CD4-positive, alpha-beta memory T cell (primary cell): ENCODE data around the gene RPTN. TPM values are rescaled to one million over a fixed set of nuclear protein-coding genes. Genes with fewer than 3 reads are reported as not detected.
A peak's percentile ranks its signal among the peaks of the same experiment; 100 is the strongest.

ENCODE experiments used
- CTCF ChIA-PET: fragments of 350-600 bp; sonication (Branson Sonifier 250); formaldehyde crosslinking; loops from one replicate; lab custom pipeline; 2021; ENCODE audit warnings: inconsistent platforms; ENCODE audit not compliant: partially characterized antibody; lab: Charles Lee
- POLR2A ChIA-PET: fragments of 350-600 bp; sonication (Branson Sonifier 250); formaldehyde crosslinking; loops from one replicate; lab custom pipeline; 2021; ENCODE audit not compliant: partially characterized antibody; lab: Charles Lee
- DNase-seq, 5 donors: peaks; one replicate each; pipeline versions ENCODE4 v3.0.0 to v3.0.0-alpha.2; 2020 to 2022; ENCODE audit warnings: mixed read lengths in 1 of 5
- H3K27ac ChIP-seq: one replicate; pipeline ENCODE4 v1.7.0; 2013; ENCODE audit warnings: low read depth, low read length
- H3K27me3 ChIP-seq: 2 replicates; pipeline ENCODE4 v1.7.0; 2013; ENCODE audit warnings: mild to moderate bottlenecking, low read length, moderate library complexity; ENCODE audit not compliant: insufficient read depth
- H3K36me3 ChIP-seq: 2 replicates; pipeline ENCODE4 v1.7.0; 2013; ENCODE audit warnings: mild to moderate bottlenecking, low read length, moderate library complexity; ENCODE audit not compliant: insufficient read depth
- H3K4me1 ChIP-seq: 2 replicates; pipeline ENCODE4 v1.7.0; 2013; ENCODE audit warnings: mild to moderate bottlenecking, low read length, moderate library complexity; ENCODE audit not compliant: insufficient read depth
- H3K4me3 ChIP-seq, 2 donors: one replicate each; pipeline ENCODE4 v1.7.0; 2013; ENCODE audit warnings: low read length in 2 of 2, mild to moderate bottlenecking in 1 of 2
- H3K9me3 ChIP-seq, 2 donors: one replicate each; pipeline ENCODE4 v1.7.0; 2013; ENCODE audit warnings: low read length in 2 of 2, control low read depth in 1 of 2; ENCODE audit not compliant: control insufficient read depth in 1 of 2
- H3K27ac Mint-ChIP-seq, 7 donors: one replicate each; pipeline ENCODE4 v1.8.0; 2020 to 2021; ENCODE audit warnings: mixed read lengths in 7 of 7, mild to moderate bottlenecking in 6 of 7, inconsistent platforms in 3 of 7, moderate library complexity in 3 of 7
- H3K27me3 Mint-ChIP-seq, 2 donors: one replicate each; pipeline ENCODE4 v1.8.0; 2020 to 2021; ENCODE audit warnings: mixed read lengths in 2 of 2
- H3K36me3 Mint-ChIP-seq, 2 donors: one replicate each; pipeline ENCODE4 v1.8.0; 2020 to 2021; ENCODE audit warnings: mixed read lengths in 2 of 2, inconsistent platforms in 1 of 2, mild to moderate bottlenecking in 1 of 2
- H3K4me1 Mint-ChIP-seq, 4 donors: one replicate each; pipeline ENCODE4 v1.8.0; 2020 to 2021; ENCODE audit warnings: mixed read lengths in 4 of 4, mild to moderate bottlenecking in 1 of 4
- H3K4me3 Mint-ChIP-seq, 8 donors: one replicate each; pipeline ENCODE4 v1.8.0; 2020 to 2021; ENCODE audit warnings: mixed read lengths in 8 of 8, mild to moderate bottlenecking in 7 of 8, moderate library complexity in 6 of 8, inconsistent platforms in 3 of 8
- H3K9me3 Mint-ChIP-seq, 8 donors: one replicate each; pipeline ENCODE4 v1.8.0; 2020 to 2021; ENCODE audit warnings: mixed read lengths in 8 of 8, mild to moderate bottlenecking in 5 of 8, inconsistent platforms in 3 of 8, moderate library complexity in 1 of 8
- intact Hi-C: fragments of 100-400 bp; cut with micrococcal nuclease; formaldehyde crosslinking; loops from one replicate; pipeline ENCODE4 v1.15.1; 2023
- polyA plus RNA-seq, 2 donors: library from polyadenylated mRNA; unstranded; fragments of 300-500 nt; fragmentation: Illumina TruSeq; gene quantifications; one replicate each; pipeline ENCODE4 v1.2.3, GENCODE V29; 2021
- total RNA-seq, 2 experiments: library from RNA; stranded (reverse); gene quantifications; one replicate each; pipeline ENCODE4 v1.2.3, GENCODE V29; 2021

The RPTN gene, protein sequence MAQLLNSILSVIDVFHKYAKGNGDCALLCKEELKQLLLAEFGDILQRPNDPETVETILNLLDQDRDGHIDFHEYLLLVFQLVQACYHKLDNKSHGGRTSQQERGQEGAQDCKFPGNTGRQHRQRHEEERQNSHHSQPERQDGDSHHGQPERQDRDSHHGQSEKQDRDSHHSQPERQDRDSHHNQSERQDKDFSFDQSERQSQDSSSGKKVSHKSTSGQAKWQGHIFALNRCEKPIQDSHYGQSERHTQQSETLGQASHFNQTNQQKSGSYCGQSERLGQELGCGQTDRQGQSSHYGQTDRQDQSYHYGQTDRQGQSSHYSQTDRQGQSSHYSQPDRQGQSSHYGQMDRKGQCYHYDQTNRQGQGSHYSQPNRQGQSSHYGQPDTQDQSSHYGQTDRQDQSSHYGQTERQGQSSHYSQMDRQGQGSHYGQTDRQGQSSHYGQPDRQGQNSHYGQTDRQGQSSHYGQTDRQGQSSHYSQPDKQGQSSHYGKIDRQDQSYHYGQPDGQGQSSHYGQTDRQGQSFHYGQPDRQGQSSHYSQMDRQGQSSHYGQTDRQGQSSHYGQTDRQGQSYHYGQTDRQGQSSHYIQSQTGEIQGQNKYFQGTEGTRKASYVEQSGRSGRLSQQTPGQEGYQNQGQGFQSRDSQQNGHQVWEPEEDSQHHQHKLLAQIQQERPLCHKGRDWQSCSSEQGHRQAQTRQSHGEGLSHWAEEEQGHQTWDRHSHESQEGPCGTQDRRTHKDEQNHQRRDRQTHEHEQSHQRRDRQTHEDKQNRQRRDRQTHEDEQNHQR
- not detected for total RNA-seq
- not detected for polyA plus RNA-seq

DNA sequence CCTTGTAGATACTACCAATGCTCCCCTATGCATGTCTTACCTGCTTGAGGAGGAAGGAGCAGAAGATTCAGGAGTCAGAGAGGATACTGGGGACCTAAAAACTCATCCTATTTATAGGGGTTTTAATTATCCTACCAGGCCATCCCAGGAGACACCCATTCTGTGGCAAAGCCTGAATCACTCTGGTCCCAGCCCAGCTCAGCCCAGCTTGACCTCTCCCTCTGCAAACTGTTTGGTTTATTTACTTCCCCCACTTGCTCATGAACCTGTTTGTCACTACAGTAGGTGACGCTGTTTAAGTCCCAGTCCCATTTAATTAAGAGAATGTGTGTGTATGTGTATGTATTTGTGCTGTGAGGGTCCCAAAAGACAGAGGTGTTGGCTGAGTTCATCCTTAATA, at the start of gene RPTN:
Gene RPTN, minus strand, starts transcription at position 85 of the 400 bp plus-strand sequence. CDS start 1,339 bp downstream, outside the sequence.
- no peak for DNase-seq
- H3K36me3 Mint-ChIP-seq, result no peaks in the 10 kb centered on the region
- Histone ChIP-seq H3K27me3 (peaks cover 6% of the 10 kb centered on the region), H3K27ac (no peak within 1 kb of the TSS), H3K4me3 (no peak within 1 kb of the TSS), H3K4me1 (peaks cover 7% of the 10 kb centered on the region), H3K9me3 (no peaks in the 10 kb centered on the region), H3K36me3 (no peaks in the 10 kb centered on the region)
- no peak within 1 kb of the TSS for H3K27ac Mint-ChIP-seq
- H3K4me1 Mint-ChIP-seq, result peaks cover 6 to 12% (median 9%) of the 10 kb centered on the region in 4 donors
- ChIA-PET CTCF (interaction anchor here (1.5 kb wide), 1 partner anchor 26 kb away, joined by 4 read pairs; no protein-coding TSS in a partner anchor), POLR2A (no interaction called here)
- peaks cover 0 to 1% (median 0%) of the 10 kb centered on the region in 8 donors for H3K9me3 Mint-ChIP-seq
- peaks cover 5% of the 10 kb centered on the region in 2 donors for H3K27me3 Mint-ChIP-seq
- no peak within 1 kb of the TSS for H3K4me3 Mint-ChIP-seq
- intact Hi-C loops, result no loop called here

GRCh38 chr1:152198982-152199381, 40.0 kb upstream of the RPTN start:
- no peak for DNase-seq
- Histone ChIP-seq H3K27me3 (no peaks in the 10 kb centered on the region), H3K36me3 (no peaks in the 10 kb centered on the region), H3K9me3 (no peaks in the 10 kb centered on the region), H3K4me1 (no peaks in the 10 kb centered on the region), H3K4me3 (no peak overlapping the region), H3K27ac (no peak overlapping the region)
- Mint-ChIP-seq H3K27ac (no peak overlapping the region), H3K4me1 (no peaks in the 10 kb centered on the region), H3K4me3 (no peak overlapping the region), H3K9me3 (no peaks in the 10 kb centered on the region), H3K36me3 (no peaks in the 10 kb centered on the region), H3K27me3 (peaks cover 9 to 19% of the 10 kb centered on the region in 2 donors)
- POLR2A ChIA-PET, result no interaction called here
- intact Hi-C loops, result no loop called here
- CTCF ChIA-PET, result interaction anchor here (1.8 kb wide), 3 partner anchors 10 to 260 kb away, joined by 5 to 13 read pairs (median 9); no protein-coding TSS in a partner anchor

- no peak overlapping the region for H3K27ac Mint-ChIP-seq
- no peaks in the 10 kb centered on the region for H3K36me3 Mint-ChIP-seq
- ChIA-PET CTCF (interaction anchor here (1.8 kb wide), 3 partner anchors 8 to 262 kb away, joined by 5 to 13 read pairs (median 9); no protein-coding TSS in a partner anchor), POLR2A (no interaction called here)
- H3K27me3 Mint-ChIP-seq, result peaks cover 9 to 19% of the 10 kb centered on the region in 2 donors
- Histone ChIP-seq H3K27me3 (no peaks in the 10 kb centered on the region), H3K4me3 (no peak overlapping the region), H3K27ac (no peak overlapping the region), H3K36me3 (no peaks in the 10 kb centered on the region), H3K9me3 (no peaks in the 10 kb centered on the region), H3K4me1 (no peaks in the 10 kb centered on the region)
- no peaks in the 10 kb centered on the region for H3K4me1 Mint-ChIP-seq
- intact Hi-C loops, result no loop called here
- H3K9me3 Mint-ChIP-seq, result no peaks in the 10 kb centered on the region
- DNase-seq, result no peak
- no peak overlapping the region for H3K4me3 Mint-ChIP-seq
These were observed 38.4 kb upstream of the RPTN start for GRCh38 chr1:152197361-152197941.

DNA sequence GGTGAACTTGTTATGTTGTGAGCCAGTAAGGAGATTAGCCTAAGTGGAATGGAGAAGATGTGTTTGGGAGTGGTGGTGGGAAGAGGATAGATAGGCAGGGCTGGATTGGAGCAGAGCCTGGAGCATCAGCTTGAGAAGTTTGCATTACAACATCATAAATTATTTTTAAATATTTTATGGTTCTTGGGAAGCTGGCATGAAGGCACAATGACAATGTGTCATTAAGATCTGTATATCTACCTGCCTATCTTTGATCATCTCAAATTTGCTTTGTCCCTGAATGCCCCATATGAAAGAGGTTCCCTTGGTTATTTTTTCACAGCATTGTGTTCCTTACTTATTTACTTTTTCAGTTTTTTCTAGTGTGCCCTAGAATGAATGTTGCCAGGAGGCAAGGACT, 32.7 kb upstream of the RPTN start:
- POLR2A ChIA-PET, result no interaction called here
- Mint-ChIP-seq H3K9me3 (no peaks in the 10 kb centered on the region), H3K4me3 (no peak overlapping the region), H3K27me3 (peaks cover 2 to 5% of the 10 kb centered on the region in 2 donors), H3K4me1 (peaks cover 4 to 6% (median 5%) of the 10 kb centered on the region in 4 donors), H3K36me3 (no peaks in the 10 kb centered on the region), H3K27ac (peak overlapping the region in 1 of 7 donors; percentile 1)
- H3K36me3 ChIP-seq, result no peaks in the 10 kb centered on the region
- CTCF ChIA-PET, result interaction anchor here (1.2 to 2.8 kb wide), 6 partner anchors 9 to 267 kb away, joined by 3 to 47 read pairs (median 5); no protein-coding TSS in a partner anchor
- H3K27me3 ChIP-seq, result no peaks in the 10 kb centered on the region
- no peak overlapping the region for H3K27ac ChIP-seq
- DNase-seq, result no peak
- intact Hi-C loops, result no loop called here
- H3K4me3 ChIP-seq, result no peak overlapping the region
- no peaks in the 10 kb centered on the region for H3K4me1 ChIP-seq
- no peaks in the 10 kb centered on the region for H3K9me3 ChIP-seq

DNA sequence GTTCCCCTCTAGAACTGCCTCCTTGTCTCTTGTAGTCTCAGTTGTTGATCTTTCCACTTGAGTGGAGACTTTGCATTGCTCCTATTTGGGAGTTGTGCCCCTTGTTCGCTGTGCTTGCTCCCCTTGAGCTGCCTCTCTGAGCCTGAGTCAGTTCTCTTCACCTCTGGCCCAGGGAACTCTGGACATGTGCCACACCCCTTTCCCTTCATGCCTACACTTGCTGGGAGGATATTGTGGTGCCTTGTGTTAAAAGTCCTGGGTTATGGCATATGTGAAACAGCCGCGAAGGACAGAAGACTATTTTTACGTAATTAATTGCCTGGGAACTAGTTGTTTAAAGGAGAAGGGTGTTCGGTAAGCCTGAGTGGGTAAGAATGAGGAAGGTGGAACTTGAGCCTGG, 32.2 kb upstream of the RPTN start:
- H3K36me3 ChIP-seq, result no peaks in the 10 kb centered on the region
- peaks cover 4 to 6% (median 5%) of the 10 kb centered on the region in 4 donors for H3K4me1 Mint-ChIP-seq
- intact Hi-C loops, result no loop called here
- no peaks in the 10 kb centered on the region for H3K36me3 Mint-ChIP-seq
- H3K27ac ChIP-seq, result no peak overlapping the region
- H3K9me3 ChIP-seq, result no peaks in the 10 kb centered on the region
- ChIA-PET POLR2A (no interaction called here), CTCF (interaction anchor here (0.9 to 2.8 kb wide), 10 partner anchors 9 to 268 kb away, joined by 3 to 47 read pairs (median 4); no protein-coding TSS in a partner anchor)
- H3K4me3 Mint-ChIP-seq, result no peak overlapping the region
- no peaks in the 10 kb centered on the region for H3K27me3 ChIP-seq
- no peaks in the 10 kb centered on the region for H3K4me1 ChIP-seq
- peak overlapping the region in 1 of 7 donors; percentile 1 for H3K27ac Mint-ChIP-seq
- no peaks in the 10 kb centered on the region for H3K9me3 Mint-ChIP-seq
- H3K4me3 ChIP-seq, result no peak overlapping the region
- H3K27me3 Mint-ChIP-seq, result peaks cover 2 to 5% of the 10 kb centered on the region in 2 donors
- no peak for DNase-seq

DNA sequence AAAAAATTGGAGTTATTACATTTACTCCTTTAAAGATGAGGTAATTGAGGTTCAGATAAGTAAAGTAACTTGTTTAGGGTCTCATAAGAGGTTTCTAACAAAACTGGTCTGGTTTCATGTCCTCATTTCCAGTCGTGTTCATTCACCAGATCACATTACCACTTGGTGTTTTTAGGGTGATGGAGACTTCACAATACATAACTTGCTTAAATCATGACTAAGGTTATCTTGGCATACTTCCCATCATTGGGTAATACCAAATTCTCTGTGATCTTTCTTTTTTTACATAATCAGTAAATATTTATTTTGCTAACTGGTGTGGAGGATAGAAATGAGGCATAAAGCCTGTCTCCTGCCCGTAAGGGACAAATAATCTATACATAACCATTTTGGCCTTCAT, 31.6 kb upstream of the RPTN start:
- H3K27me3 ChIP-seq, result no peaks in the 10 kb centered on the region

More for the DNA sequence above, 31.6 kb upstream of the RPTN start:
- H3K4me1 ChIP-seq, result no peaks in the 10 kb centered on the region
- Mint-ChIP-seq H3K36me3 (no peaks in the 10 kb centered on the region), H3K27me3 (peaks cover 3% of the 10 kb centered on the region in 2 donors), H3K4me1 (peaks cover 4 to 6% (median 5%) of the 10 kb centered on the region in 4 donors), H3K27ac (no peak overlapping the region), H3K4me3 (no peak overlapping the region), H3K9me3 (no peaks in the 10 kb centered on the region)
- no peak for DNase-seq
- no peak overlapping the region for H3K4me3 ChIP-seq
- intact Hi-C loops, result loop anchor here (1.0 kb wide), 1 partner anchor 251 kb away; no protein-coding TSS in a partner anchor
- H3K27ac ChIP-seq, result no peak overlapping the region
- CTCF ChIA-PET, result interaction anchor here (0.9 to 2.8 kb wide), 9 partner anchors 8 to 268 kb away, joined by 3 to 47 read pairs (median 4); no protein-coding TSS in a partner anchor
- no peaks in the 10 kb centered on the region for H3K36me3 ChIP-seq
- H3K9me3 ChIP-seq, result no peaks in the 10 kb centered on the region
- POLR2A ChIA-PET, result no interaction called here
